ENCODE results near the gene RSU1.

Gene RSU1

DNA sequence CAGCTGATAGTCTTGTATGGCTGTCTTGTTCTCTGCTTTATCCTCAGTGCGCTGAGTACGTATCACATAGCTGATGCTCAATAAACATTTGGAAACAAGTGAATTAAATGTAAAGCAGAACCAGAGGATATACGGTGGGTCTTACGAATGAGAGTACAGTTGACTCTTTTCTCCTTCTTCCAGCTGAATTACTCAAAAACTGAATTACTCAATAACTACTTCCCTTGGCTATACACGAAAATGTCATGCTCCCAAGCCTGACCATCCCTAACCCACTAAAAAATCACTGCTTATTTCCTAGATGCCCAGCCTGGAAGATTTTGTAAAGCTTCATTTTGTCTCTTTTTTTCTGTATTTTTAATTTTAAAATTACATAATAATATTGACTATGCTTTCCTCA, 3.2 kb upstream of the RSU1 start:
- DNase-seq: no peak

DNA sequence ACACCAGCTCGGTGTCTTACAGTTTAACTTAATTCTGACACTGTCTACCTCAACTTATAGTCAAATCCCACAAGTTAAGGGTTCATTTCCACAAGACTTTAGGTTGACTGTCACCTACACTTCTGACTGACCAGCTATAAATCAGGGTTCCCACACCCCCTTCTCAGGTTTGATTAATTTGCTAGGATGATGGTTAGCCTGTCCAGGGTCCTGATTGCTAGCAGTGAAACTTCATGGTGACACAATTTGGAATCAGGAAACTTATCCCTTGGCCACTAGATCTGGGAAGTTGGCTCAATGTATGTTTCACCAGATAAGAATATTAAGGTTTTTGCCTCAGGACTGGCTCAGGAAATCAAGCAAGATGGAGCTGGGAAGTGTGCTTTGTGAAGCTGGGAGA, 2.8 kb upstream of the RSU1 start:
- no peak for DNase-seq

DNA sequence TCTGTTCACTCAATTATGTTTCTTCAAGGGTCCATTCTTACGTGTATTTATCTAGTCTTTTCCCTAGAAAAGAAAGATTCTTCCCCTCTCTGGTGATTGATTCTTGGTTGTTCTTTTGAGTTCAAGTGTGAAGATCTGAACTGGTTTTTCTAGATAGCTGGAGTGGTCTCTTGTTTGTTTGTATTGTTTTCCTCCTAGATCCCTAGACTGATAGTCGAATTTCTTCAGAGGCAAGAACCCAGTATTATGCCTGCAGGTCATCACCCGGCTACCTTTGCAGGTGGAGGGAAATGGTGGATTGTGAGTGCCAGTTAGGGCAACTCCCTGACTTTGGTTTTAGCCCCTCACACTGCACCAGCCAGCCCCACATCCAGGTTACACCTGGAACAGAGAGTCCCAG, 2.2 kb upstream of the RSU1 start:
- DNase-seq: no peak

DNA sequence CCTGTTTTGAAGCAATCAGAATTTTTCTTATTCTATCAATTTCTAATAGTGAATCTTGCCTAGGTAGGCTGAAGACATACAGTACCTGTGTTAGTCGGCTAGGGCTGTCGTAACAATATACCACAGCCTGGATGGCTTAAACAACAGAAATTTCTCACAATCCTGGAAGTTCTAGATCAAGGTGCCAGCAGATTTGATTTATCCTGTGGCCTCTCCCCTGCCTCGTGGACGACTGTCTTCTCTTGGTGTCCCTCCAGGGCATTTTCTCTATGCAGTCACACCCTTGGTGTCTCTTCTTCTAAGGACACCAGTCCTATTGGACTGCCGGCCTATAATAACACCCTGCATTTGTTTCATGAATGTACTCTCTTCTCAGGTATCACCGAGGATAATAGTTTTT, 1.8 kb upstream of the RSU1 start:
- DNase-seq: no peak

DNA sequence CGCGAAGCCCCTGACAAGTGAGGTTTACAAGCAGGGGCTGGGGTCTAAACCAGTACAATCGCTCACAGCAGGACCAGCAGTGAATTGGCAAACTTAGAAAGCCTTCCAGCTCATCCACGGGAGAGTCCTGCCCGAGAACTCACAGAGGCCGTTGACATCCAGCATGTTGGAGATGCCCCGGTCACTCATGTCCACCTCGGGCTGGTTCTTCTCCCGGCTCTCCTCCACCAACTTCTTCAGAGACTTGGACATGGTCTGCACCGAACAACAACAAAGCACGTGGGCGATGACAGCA, 447 bp downstream of the RSU1 start:
- no peak for DNase-seq

DNA sequence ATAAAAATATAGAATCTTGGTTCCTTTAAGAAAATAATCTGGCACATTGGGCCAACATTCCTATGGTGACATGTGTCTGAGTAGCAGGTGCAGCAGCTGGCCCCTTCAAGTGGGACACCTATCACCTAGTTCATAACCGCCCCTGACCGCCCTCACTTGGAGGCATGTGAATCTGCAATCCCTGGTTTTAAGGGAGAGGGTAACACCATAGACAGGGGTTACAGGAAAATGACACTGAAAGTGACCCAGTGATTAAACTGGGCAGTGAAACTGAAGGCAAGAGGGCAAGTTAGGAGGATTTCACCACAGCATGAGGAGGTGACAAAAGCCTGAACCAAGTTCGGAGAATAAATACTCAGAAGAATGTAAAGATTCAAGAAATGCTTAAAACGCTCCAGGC, 1.1 kb downstream of the RSU1 start:
- no peak for DNase-seq

DNA sequence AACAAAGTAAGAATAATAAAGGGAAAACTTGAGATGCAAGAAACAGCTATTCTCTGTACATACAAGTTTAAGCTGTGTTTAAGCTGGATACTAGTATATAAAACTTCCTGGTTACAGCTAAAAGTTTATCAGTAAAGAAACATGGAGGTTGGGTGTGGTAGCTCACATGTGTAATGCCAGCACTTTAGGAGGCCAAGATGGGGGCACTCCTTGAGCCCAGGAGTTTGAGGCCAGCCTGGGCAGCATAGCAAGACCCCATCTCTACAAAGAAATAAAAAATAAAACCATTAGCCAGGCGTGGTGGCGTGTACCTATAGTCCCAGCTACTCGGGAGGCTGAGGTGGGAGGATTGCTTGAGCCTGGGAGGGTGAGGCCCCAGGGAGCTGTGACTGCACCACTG, 3.2 kb downstream of the RSU1 start:
- DNase-seq: no peak

DNA sequence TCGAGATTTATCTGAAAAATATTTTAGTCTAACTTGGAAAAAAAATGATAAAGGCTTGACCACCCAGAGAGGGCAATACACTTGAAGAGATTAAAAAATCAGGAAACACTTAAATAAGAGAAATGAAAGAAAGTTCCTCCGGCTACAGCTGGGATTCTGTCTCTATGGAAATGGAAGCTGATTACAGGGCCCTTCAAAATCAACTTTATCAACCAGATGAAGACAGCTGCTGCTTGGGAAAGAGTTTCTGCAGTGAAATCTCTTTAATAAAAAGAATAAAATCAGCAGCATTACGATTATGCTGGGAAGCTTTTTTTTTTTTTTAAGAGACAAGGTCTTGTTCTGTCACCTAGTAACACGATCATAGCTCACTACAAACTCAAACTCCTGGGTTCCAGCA, 4.5 kb downstream of the RSU1 start:
- no peak for DNase-seq

DNA sequence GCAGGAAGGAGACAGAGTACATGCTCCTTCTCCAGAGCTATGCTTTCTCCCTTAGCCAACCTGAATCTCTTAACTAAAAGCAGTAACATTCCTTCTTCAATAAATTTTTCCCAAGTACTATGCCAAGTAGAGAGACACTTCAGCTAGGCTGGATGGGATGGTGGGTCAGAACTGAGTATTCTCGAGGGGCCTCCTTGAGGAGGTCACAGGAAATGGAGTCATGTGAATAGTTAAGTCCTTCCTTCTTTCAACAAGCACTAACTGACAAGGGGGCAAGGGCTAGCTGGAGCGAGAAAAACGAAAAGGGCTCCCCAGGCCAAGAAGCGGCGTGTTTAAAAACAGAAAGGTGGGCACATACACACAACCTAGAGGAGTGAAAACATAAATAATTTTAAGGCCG, 5.5 kb downstream of the RSU1 start:
- DNase-seq: no peak

DNA sequence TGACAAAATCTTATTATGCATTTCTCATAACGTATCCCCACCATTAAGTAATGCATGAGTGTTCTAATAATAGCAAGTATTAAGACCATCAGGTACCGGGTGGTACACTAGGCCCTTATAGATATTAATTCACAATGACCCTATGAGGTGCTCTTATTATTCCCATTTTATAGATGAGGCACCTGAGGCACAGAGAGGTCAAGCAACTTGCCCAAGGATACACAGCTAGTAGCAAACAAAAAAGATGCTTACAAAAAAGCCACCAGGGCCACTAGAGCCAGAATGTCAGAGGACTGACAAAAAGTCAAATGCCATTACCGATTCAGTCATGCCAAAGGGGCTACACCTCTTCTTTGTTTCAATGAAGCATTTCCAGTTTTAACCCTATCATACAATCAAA, 5.9 kb downstream of the RSU1 start:
- no peak for DNase-seq

DNA sequence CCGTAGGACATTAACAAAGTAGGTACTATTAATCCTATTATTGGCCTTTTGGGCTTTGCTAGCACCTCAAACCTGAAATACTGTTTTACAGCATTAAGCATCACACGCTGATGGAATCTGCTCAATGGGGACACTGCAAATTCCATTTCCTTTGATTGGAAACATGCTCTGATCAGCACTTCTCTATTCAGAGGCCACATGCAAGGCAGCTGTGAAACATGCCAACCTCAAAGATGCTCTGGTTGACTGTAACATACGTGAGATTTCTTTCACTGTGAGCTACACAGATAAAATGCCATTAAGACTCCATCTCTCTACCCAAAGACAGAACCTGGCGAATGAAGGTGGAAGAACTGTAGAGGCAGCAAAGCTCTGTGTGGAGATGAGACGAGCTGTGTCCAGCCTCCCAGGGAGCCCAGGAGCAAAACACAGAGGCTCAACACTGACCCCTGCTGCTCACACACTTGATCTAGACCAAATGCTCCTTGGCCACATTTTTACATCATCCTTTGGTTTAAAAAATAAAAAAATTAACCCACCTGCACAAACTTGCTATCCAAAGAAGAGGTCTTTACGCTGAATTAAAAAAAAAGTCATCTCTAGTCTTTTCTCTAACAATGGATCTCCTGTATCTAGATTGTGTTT, 8.0 kb downstream of the RSU1 start:
- no peak for DNase-seq

DNA sequence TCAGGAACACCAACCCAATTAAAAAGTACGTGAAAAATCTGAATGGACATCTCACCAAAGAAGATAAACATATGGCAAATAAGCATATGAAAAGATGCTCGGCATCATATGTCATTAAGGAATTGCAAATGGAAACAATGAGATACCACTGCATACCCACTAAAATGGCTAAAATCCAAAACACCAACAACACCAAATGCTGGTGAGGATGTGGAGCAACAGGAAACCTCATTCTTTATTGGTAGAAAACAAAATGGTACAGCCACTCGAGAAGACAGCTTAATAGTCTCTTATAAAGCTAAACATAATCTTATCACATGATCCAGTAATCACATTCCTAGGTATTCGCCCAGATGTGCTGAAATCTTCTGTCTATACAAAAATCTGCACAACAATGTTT, 13.1 kb downstream of the RSU1 start:
- DNase-seq: no peak

DNA sequence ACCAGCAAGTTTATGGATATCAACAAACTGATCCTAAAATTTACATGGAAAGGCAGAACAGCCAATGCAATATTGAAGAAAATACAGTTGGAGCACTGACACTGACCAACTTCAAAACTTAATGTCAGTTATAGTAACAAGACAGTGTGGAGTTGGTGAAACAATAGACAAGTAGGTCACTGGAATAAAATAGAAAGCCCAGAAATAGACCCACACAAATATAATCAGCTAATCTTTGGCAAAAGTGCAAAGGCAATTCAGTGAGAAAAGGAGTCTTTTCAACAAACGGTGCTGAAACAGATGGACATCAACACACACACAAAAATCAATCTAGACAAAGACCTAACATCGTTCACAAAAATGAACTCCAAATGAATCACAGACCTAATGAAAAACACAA, 13.8 kb downstream of the RSU1 start:
- no peak for DNase-seq

DNA sequence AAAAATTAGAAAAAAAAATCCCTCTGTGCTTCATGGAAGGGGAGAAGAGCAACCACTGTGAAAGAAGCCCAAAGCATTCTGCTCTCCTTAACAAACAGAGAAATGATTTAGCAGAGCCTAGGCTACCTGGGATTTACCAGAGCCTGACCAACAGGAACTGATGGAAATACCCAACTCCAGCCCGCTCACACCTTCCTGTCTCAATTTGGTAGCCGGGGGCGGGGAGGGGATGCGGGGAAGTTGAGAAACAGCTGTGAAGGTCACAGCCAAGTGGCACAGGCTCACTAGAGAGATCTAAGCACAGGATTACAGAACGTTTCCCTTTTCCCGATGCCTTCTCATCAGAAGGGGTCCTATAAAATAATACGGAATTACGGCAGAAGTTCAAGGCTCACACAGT, 17.6 kb downstream of the RSU1 start:
- no peak for DNase-seq

DNA sequence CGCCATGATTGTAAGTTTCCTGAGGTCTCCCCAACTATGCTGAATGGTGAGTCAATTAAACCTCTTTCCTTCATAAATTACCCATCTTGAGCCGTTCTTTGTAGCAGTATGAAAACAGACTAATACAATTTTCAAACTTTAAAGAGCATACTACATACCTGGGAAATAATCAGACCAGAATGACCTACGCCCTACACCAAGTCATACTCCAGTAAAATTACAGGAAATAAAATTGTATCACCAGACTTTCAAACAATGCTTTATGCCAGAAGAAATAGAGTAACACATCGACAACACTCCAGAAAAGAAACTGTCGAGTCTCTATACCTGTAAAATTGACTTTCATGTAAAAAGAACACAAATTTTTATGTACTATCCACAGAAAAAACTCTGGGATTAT, 18.7 kb downstream of the RSU1 start:
- DNase-seq: no peak

DNA sequence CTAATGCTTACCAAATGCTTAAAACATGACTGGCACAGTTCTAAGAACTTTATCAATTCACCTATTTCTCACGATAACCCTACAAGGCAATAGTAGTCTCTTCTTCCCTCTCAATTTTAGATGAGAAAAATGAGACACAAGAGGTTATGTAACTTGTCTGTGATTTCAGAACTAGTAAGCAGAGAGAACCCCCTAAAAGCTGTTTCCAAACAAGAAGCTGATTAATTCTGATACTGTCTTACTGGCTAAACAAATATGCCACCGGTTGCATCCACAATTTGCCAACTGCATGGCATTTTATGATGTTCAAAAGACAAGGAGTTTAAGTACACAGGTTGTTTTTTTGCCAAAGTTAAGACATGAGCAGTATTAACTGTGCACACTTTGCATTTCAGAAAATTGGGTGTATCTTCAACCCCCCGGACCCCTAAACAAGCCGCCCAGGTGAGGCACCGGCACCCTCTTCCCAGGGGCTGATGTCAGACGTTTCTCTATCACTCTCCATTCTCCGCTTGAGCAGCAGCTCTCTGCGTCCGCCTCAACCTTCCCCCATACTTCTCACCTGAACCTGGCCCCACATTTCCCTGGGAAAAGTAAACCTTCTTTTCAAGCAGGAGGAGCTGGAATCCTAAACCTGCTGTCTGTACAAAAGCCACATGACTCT, 21.7 kb downstream of the RSU1 start:
- DNase-seq: no peak

DNA sequence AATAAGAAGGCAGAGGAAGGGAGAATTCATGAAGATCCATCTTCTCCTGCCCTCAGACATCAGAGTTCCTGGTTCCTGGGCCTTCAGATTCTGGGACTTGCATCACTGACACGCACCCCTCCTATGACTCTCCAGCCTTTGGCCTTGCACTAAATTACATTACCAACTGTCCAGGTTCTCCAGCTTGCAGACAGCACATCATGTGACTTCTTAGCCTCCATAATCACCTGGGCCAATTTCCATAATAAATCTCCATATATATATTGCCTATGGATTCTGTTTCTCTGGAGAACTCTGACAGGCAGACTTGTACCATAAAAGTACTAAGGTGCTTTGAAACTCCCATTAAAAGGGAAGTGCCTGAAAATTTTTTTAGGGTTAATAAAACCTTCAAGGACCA, 23.2 kb downstream of the RSU1 start:
- DNase-seq: no peak

DNA sequence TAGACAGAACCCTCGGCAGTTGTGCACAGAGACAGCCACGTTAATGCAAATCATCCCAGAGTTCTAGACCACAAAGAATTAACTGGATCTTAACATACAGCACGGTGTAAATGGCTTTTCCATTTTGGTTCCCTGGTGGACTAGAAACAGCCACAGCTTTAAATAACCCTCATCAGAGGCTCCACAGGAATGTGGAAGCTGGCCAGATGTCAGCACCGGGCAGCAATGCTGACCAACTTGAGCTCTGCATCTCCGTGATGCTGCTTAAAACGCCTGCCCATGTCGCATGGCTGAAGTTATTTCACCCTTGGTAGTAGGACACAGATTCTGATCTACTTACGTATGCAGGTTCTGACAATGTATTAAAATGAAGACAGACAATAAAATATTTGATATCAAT, 24.5 kb downstream of the RSU1 start:
- no peak for DNase-seq

DNA sequence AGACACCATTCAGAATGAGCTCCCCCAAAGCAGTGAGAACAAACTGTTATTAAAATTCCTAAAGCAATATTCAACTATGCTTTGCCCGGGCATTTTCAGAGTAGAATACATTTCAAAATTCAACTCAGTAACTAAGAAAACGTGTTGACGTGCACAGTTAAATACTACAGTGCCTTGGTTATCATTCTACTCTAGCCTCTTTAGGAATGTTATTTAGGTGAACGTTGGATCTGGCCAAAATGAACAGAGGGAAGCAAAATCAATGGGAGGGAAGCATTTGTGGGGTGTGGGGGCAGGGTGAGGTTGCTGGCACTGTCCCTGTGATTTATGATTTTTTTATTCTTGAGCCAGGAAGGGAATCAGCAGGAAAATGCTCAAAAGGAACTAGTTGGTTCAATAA, 27.5 kb downstream of the RSU1 start:
- DNase-seq: no peak

DNA sequence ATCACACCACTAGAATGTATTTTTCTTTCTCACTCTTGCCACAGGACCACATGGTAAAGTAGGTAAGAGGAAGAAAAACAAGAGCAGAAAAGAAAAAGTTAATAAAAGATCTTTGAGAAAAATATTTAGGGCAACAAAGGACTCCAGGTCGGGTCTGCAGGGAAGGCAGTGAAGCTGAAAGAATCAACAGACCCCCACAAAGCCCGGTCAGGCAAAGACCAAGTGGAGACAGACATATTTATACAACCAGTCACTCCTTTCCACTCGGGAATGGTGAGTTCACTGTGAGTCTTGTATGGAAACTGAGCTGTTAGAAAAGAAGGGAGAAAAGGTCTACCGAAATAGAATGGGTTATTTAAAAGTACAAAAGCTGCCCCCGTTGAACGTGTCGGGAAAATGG, 28.0 kb downstream of the RSU1 start:
- DNase-seq: no peak

DNA sequence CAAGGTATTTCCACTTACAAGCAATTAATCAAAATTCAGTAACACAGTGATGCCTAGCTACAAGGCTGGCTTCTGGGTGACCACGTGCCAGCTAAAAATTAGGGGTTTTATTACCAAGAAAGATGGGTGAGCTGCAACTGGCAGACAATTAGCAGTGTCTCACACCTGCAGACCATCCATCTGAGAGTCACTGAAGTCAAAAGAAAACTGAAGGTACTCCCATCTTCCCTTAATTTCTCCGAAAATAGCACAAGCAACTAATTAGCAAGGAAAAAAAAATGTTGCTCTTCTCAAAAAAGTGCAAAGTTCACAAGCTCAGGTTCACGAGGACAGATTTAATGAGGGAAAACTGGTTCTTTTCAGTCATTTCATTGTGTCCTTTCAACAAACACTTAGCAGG, 28.4 kb downstream of the RSU1 start:
- no peak for DNase-seq

DNA sequence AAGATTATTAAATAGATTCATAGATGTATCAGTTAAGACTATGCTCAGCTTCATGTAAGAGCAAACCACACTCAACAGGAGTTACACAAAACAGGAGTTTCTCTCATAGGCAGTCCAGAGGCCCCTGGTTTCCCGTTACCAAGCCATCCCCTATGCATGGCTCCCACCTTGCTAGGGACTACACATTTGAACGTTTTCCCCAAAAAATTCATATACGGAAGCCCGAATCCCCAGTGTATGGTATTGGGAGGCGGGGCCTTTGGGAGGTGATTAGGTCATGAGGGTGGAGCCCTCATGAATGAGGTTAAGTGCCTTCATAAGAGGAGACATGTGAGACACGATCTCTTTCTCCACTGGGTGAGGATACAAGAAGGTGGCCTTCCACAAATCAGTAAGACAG, 29.1 kb downstream of the RSU1 start:
- no peak for DNase-seq

DNA sequence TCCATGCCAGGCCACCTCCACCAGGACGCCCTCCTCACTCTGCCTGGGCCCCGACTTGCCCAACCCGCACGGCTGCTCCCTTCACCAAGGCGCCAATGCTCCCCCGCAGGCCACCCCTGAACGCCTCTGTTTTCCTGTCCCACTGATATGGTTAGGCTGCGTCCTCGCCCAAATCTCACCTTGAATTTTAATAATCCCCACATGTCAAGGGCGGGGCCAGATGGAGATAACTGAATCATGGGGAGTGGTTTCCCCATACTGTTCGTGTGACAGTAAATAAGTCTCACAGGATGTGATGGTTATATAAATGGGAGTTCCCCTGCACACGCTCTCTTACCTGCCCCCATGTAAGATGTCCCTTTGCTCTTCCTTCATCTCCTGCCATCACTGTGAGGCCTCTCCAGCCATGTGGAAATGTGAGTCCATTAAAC, 29.8 kb downstream of the RSU1 start:
- DNase-seq: no peak

DNA sequence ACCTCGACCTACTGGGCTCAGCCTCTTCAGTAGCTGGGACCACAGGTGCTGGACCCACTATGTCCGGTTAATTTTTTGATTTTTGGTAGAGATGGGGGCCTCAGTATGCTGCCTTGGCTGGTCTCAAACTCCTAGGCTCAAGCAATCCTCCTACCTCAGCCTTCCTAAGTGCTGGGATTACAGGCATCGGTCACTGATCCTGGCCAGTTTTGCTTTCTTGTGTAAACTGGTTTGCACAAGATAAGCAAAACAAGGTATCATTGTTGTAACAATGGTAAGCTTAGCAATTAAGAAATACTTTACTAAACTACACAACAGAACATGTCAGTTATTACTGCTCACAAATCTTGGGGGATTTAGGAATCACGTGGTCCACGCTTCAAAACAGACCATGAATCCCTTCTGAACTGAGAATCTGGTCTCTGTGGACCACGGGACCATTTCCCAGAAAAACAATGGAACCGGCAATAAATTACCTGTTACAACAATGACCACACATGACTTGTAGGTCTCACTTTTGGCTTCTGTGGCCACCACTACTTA, 36.8 kb downstream of the RSU1 start:
- no peak for DNase-seq

DNA sequence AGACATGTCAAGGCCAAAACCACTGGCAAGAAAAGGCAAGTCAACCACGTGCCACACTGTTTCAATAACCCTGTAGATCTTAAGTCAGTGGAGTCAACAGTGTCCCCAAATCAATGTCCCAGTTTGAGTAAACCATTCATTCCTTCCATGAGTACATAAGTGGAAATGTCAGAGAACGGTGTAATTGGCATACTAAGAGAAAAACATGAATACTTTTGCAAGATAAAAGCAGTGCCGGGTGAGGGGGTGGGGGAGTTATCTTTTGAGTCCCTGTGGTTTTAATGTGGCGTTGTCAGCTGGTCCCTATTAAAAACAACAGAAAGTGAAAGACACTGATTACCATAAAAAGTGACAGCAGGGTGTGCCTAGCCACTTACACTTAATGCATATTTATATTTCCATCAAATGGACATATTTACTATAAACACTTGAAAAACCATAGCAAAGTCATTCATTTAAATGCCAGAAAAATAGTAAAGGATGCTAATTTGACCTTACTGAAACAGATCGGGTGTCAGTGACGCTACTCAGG, 37.8 kb downstream of the RSU1 start:
- no peak for DNase-seq

Data from NCI-H2171 (cell line).